Measurements from ENCODE around the gene PIGBOS1.
A peak's percentile ranks its signal among the peaks of the same experiment; 100 is the strongest.
"Not testable (repeated sequence)": the region's sequence is repeated elsewhere in the genome, so short reads cannot be mapped to it uniquely, and the experiment has no call there.

Gene PIGBOS1

GRCh38 chr15:55289011-55289745, 29.7 kb downstream of the PIGBOS1 start:
- Histone ChIP-seq H3K4me1 (ENCODE audit: insufficient read depth, low read length, severe bottlenecking) (peaks cover 22% of the 10 kb centered on the region), H3K9me3 (ENCODE audit: low read length) (no peaks in the 10 kb centered on the region), H3K27ac (ENCODE audit: low read depth, low read length, poor library complexity, severe bottlenecking) (peak overlapping the region; percentile 66), H3K9me2 (ENCODE audit: low read depth, low read length) (no peaks in the 10 kb centered on the region), H3K4me3 (ENCODE audit: low read depth, low read length, poor library complexity, severe bottlenecking) (peak overlapping the region; percentile 82), H3K27me3 (ENCODE audit: insufficient read depth, low read length) (no peaks in the 10 kb centered on the region), H4K20me1 (ENCODE audit: insufficient read depth, low read length) (no peaks in the 10 kb centered on the region), H3K9ac (ENCODE audit: low read length) (peak overlapping the region; percentile 77), H3F3A (ENCODE audit: insufficient read depth, low read length) (no peaks in the 10 kb centered on the region), H2AFZ (ENCODE audit: low read length) (peak overlapping the region; percentile 82; the same call in 1 of the 2 replicates), H3K79me2 (ENCODE audit: insufficient read depth, low read length) (0 out of 2 replicates have a peak, but pooled peaks cover 1% of the 10 kb centered on the region), H3K36me3 (ENCODE audit: insufficient read depth, low read length) (no peaks in the 10 kb centered on the region), H3K4me2 (ENCODE audit: low read length) (peak overlapping the region; percentile 78)
- TF ChIP-seq EZH2 (IDR thresholded peaks at IDR 0.05; ENCODE audit: borderline replicate concordance, low read length) = no peak
- TF ChIP-seq CTCF (IDR thresholded peaks at IDR 0.05; ENCODE audit: low read length) = no peak

GRCh38 chr15:55288006-55288717, 30.8 kb downstream of the PIGBOS1 start:
- Histone ChIP-seq H3K27me3 (ENCODE audit: insufficient read depth, low read length) (no peaks in the 10 kb centered on the region), H4K20me1 (ENCODE audit: insufficient read depth, low read length) (no peaks in the 10 kb centered on the region), H3K27ac (ENCODE audit: low read depth, low read length, poor library complexity, severe bottlenecking) (peak overlapping the region; percentile 66), H3K79me2 (ENCODE audit: insufficient read depth, low read length) (0 out of 2 replicates have a peak, but pooled peaks cover 4% of the 10 kb centered on the region), H3K9me3 (ENCODE audit: low read length) (no peaks in the 10 kb centered on the region), H2AFZ (ENCODE audit: low read length) (no peak overlapping the region), H3K4me3 (ENCODE audit: low read depth, low read length, poor library complexity, severe bottlenecking) (peak overlapping the region; percentile 82), H3K36me3 (ENCODE audit: insufficient read depth, low read length) (no peaks in the 10 kb centered on the region), H3K9ac (ENCODE audit: low read length) (no peak overlapping the region), H3K4me1 (ENCODE audit: insufficient read depth, low read length, severe bottlenecking) (peaks cover 22% of the 10 kb centered on the region), H3K9me2 (ENCODE audit: low read depth, low read length) (no peaks in the 10 kb centered on the region), H3F3A (ENCODE audit: insufficient read depth, low read length) (no peaks in the 10 kb centered on the region), H3K4me2 (ENCODE audit: low read length) (peak overlapping the region; percentile 78)
- TF ChIP-seq EZH2 (IDR thresholded peaks at IDR 0.05; ENCODE audit: borderline replicate concordance, low read length) = no peak
- TF ChIP-seq CTCF (IDR thresholded peaks at IDR 0.05; ENCODE audit: low read length) = no peak

- not testable (repeated sequence) for H3K4me3 ChIP-seq (ENCODE audit: low read depth, low read length, poor library complexity, severe bottlenecking); H3K9ac ChIP-seq (ENCODE audit: low read length); H3F3A ChIP-seq (ENCODE audit: insufficient read depth, low read length); H4K20me1 ChIP-seq (ENCODE audit: insufficient read depth, low read length); H3K27me3 ChIP-seq (ENCODE audit: insufficient read depth, low read length); H3K9me3 ChIP-seq (ENCODE audit: low read length); H3K27ac ChIP-seq (ENCODE audit: low read depth, low read length, poor library complexity, severe bottlenecking); H3K36me3 ChIP-seq (ENCODE audit: insufficient read depth, low read length); H3K9me2 ChIP-seq (ENCODE audit: low read depth, low read length); H3K79me2 ChIP-seq (ENCODE audit: insufficient read depth, low read length); H3K4me2 ChIP-seq (ENCODE audit: low read length); H2AFZ ChIP-seq (ENCODE audit: low read length)
- peaks cover 22% of the 10 kb centered on the region for H3K4me1 ChIP-seq (ENCODE audit: insufficient read depth, low read length, severe bottlenecking)
These were observed 32.3 kb downstream of the PIGBOS1 start for GRCh38 chr15:55286442-55287189.
